Inflammatory macrophage treated with lipopolysaccharide for 1 hour (primary cell): ENCODE data around the gene ATP9A.

Experiments
- DNase-seq, 2 donors: peaks; one replicate each; pipeline ENCODE4 v3.0.0-alpha.2; 2020 to 2022

ATP9A gene

DNA sequence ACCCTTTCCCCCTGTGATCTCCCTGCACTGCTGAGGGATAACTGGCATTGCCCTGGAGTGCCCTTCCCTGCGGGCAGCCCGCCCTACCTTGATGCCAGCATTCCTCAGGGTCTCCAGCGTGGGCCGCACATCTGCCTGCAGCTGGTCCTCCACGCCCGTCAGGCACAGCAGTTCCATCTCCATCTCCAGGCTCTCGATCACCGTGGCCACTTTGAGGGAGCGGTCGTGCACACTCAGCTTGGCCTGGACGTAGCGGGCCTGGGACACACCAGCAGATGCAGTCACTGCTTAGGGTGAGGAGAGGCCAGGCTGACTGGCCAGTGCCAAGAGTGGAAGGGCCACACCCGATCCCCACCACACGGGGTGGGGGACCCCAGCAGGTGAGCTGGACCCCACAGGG lies 143.1 kb downstream of the ATP9A start:
- no peak for DNase-seq

DNA sequence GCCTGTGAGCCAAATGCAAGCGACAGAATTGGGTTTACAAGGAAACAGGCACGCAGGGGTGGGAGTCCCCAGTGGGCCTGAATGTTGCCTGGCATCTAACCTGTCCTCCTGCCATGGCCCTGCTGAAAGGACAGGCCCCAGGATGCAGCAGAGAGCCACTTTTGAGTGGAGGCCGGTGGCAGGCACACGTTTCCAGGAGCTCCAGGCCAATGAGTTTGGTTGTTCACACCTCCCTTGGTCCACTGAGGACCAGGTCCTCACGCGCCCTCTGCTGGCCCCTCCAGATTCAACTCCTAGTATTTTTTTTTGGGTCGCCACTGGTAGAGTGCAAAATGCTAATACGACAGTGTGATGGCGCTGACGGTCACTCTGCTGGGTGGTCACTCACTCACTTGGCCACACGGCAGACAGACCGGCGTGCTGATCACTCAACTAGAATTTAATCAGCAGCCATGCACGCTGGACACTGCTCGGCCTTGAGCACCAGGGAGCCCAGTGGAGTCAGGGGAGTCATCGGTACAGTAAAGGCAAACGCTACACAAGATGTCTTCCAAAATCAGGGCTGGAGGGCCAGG lies 143.9 kb downstream of the ATP9A start:
- DNase-seq = peak; percentile 32 to 67

DNA sequence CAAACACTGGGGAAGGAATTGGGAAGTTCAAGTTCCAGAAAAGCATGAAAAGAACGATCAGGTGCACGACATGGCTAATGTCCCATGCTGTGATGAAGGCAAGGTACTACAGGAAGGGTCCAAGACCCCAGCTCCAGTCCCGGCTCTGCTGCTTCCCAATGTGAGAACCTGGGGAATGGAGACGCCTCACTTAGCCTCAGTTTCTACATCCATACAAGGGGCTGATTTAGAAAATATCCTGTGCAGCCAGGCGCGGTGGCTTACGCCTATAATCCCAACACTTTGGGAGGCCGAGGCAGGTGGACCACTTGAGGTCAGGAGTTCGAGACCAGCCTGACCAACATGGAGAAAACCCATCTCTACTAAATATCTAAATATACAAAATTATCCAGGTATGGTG lies 144.9 kb downstream of the ATP9A start:
- no peak for DNase-seq

DNA sequence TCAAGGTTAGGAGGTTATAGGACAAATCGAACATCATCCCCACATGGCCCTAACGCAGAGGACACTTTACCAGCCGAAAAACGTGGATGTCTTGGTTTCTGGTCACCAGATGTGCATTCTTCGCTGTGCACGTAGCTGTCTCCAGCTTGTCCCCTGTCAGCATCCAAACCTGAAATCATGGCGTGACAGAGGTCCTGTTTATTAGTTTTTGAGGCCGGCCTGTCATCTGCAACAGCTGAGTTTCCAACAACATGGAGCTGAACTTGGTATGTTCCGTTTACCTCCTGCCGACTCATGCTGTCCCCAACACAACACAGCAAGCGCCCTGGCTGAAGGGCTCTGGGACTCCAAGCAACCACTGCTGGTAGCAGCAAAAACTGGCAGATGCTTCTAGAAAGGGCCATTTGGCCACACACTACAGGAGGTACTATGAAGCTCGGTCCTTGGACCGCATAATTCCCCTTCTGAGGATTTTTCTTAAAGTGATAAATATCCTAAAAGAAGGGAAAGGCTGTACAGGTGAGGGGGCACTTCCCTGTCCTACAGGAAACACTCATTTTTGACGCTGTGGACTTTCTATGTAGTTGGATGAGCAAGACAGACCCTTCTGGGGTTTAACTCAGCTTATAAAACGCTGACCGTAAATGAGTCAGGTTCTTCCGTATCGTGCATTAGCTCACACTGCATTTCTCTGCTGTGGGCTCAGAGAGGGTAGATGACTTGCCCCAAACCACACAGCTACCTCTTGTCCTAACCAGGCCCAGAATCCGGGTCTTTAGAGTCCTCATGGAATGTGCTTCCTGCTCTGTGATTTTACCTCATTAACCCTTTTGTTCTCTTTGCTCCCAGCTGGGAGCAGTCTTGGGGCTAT lies 146.0 kb downstream of the ATP9A start:
- DNase-seq = no peak

DNA sequence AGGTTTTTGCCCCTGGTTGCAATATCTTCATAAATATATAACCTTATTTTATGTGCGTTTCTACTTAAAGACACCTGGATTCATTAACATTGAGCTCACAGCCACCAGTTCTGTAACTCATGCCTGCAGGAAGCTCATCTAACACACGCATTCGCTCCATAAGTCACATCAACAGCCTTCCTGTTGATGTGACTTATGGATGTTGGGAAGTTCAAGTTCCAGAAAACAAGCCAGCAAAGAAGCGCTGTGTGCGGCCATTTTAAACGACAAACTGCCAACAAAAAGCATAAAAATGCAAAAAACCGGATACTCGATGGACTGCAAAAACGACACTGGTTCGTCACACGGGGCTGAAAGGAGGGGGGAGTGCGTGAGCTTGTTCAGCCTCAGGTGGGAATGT lies 147.8 kb downstream of the ATP9A start:
- DNase-seq = no peak

DNA sequence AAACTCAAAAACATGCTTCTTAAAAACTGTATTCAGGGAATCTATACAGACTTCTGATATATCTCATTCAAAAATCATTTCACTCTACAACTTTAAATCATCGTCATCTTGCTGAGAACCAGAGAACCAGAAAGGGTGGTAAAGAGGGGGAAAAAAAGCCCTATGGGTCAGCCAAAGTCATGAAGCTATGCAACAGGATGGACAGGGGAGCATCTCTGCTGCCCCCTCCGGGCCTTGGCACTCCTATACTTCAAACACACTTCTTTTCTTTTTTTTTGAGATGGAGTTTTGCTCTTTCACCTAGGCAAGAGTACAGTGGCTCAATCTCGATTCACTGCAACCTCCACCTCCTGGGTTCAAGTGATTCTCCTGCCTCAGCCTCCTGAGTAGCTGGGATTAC lies 152.1 kb downstream of the ATP9A start:
- DNase-seq = no peak

DNA sequence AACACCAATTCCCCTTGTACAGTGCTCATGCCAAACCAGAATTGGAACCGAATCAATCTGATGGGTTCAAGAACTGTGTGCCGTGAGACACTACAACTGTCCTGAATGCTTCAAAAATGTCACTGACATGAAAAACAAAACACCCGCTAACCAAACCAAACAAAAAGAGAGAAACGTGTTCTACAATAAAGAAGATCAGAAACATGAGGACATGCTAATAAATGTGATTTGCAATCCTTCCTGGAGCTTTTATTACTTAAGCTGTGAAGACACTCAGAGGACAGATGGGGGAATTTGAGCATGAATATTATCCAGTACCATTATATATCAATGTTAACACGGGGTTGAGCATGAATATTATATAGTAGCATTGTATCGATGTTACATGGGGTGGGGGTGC lies 153.5 kb downstream of the ATP9A start:
- no peak for DNase-seq

DNA sequence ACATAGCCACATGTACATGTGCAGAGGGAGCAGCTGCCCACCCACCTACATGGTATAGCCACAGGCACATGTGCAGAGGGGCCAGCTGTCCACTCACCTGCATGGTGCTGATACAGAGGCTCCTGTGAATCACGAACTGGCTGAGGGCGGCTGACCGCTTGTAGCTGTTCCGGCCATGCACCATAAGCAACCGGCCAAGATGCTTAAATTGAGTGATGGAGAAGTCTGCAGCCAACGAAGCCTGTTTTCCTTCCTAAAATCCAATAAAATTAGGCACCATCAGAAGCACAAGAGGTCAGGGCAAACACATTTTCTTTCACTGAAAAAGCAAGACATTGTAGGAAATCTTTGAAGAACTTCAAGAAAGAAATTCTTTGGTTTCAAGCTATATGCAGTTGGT lies 154.6 kb downstream of the ATP9A start:
- DNase-seq = no peak

DNA sequence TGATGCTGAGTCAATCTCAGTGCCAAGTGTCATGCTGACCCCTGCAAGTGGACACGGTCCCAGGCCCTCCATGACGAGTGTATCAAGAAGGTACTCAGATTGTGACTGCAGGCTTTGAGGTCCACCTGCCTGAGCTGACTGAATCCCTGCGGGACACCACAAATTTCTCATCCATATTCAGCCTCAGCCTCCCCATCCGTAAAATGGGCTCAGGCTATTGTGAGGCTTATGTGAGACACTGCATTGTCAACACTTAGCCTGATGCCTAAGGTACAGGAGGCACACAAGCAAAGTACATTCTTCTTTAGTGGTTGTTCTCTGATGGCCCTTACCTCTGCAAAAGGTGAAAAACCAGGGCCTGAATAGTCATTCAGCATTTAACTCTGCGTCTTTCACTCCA lies 155.3 kb downstream of the ATP9A start:
- DNase-seq = no peak

DNA sequence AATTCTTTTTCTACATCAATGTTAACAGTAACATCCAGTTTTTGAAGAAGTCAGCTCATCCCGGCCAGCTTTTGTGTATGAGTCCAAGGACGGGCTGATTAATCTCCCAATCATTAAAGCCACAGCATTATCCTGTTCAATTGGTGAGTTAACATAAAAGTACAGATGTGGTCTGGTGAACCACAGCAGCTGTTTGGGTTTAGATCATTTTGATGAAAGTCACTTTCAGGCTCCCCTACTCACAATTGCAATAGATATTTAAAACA lies 156.6 kb downstream of the ATP9A start:
- no peak for DNase-seq

DNA sequence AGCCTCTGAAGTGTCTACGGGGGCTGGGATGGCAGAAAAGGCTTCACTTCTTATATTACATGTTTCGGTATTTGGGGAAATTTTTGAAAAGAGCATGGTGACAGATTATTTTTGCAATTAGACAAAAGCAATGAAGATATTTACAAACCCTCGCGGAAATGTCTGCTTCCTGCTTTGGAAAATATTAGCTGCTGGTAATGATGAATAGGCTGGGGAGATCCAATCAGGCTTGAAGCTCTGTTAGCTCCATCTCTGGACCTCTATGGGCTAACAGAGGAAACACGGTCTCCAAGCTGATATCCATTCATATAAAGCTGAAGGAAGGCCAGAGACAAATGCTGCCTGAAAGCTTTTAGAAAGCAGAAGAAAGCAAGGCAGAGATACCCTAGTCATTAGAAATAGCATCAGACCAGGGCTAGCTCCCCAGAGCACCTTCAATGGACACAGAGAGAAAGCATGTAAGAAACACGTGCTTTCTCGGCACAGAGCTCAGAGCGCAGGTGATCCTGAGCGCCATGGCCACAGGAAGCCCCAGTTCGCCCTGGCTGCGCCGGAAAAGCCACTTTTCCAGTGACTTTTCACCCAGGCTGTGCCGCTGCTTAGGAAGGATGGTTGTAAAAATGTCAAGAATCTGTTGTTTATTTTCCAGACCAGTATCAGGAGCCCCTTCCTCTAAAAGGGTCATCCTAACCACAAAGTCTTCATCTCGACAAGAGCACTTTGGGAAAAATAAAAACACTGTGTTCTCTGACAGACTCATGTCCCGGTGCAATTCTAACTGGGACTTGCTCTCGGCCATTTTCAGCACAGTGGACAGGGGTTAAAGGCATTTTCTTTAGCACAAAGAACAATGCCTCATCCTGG lies 157.2 kb downstream of the ATP9A start:
- DNase-seq = no peak

DNA sequence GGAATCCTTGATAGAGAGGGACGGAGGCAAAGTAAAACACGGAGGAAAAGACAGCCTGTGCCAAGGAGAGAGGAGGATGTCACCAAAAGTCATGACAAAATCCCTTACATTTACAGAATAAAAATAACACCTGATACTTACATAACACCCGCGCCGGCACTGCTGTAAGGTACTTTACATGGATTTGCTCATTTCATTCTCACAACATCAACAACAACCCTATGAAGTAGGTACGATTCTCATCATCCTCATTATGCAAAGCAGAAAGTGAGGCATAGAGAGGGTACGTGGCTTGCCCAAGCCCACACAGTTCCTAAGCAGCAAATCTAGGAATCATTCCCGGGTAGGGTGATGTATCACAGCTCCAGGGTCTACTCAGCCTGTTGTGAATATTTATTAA lies 158.1 kb downstream of the ATP9A start:
- DNase-seq = no peak

DNA sequence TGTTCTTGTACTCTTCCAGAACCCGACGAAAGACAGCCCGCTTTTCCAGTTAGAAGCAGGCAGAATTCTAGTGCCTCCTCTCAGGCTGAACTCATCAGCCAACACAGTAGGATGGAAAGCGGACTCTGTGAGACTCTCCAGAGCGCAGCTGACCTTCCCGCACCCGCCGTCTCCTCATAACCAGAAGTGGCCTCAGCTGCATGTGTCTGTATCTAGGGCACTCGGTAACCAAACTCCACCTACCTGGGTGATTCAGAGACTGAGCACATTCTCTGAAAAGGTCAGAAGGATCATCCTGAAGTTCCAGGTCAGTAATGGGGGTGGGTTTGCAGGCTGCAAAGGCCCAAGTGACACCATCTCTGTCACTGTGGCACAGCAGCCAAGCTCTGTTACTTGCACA lies 158.9 kb downstream of the ATP9A start:
- no peak for DNase-seq

DNA sequence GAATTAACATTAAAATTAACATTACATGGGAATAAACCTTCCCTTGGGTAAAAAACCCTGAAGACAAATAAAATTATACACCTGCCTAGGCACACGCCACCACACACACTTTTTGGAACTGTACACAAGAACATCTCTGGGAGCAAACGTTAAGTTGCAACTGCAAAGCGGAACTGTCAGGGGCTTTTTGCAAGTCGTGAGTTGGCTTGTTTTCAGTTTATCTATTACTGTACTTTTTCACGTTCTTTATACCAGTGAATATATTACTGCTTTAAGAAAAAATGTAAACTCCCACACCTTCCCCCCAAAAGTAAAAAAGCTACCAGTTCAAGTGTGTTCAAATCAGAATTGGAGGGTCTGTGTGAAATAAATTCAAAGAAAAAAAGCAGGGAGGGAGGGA lies 160.1 kb downstream of the ATP9A start:
- DNase-seq = no peak

DNA sequence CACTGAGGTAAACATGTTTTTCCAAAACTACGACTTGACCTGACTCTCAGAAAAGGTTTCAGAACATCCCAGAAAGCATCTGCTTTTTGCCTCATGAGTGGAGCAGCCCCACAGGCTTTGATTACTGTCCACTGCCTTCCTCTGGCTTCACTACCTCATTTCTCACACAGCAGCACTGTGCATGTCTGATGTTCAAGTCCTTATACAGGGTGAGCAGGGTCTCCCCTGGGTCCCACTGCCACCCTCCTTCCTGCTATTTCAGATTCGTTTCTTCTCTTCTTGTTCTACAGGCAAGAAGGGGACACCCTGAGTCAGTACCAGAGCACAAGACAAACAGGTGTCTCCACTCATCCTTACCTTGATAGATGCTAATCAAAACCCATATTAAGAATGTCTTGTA lies 161.0 kb downstream of the ATP9A start:
- no peak for DNase-seq

DNA sequence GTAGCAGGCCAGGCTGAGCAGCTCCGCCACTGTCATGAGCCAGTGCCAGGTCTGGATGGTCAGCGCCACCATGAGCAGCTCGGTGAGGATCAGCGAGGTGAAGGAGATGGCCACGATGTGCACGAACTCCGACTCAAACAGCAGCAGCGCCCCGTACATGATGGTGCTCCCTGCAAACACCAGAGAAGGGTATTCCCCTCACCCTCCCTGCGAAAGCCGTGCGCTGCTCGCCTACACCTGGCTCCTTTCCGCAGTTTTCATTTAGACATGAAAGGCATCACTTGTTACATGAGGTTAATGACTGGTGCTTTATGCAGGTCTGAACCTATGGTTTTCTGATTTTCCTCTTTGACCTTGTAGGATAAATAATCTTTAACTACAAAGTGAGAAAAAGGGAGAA lies 163.3 kb downstream of the ATP9A start:
- no peak for DNase-seq

DNA sequence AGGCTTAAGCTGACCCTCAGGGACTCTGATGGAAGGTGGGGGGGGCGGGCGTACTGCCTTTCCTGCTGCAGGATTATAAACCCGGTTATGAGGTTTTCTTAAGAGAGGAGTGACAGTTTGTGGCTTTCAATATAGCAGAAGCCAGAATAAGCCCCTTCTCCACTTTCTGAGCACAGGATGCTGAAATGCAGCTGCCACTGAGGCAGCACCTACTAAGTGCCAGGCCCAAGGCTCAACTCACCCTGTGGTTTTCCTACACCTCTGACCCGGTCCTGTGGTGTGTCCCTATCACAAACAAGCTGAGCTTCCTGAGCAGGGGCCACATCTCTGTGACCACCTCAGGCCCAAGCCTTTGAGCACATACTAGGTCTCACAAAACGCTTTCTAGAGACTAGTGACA lies 166.1 kb downstream of the ATP9A start:
- no peak for DNase-seq

DNA sequence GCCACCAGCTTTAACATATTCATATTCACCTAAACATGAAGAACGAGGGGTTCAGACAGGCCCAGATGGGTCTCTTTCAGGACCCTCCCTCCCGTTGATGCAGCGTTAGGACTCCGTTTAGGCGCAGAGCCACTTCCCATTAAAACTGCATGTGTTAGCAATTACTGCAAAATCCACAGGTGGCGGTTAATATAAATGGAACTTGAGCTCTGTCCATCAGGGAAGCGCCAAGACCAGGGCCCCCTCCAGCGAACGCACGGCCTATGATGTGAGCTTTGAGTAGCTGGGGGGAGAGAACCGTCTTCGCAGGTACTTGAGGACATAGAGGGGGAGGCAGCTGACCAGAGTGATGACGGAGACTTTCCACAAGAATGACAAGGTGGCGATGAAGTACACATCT lies 167.2 kb downstream of the ATP9A start:
- DNase-seq = no peak

DNA sequence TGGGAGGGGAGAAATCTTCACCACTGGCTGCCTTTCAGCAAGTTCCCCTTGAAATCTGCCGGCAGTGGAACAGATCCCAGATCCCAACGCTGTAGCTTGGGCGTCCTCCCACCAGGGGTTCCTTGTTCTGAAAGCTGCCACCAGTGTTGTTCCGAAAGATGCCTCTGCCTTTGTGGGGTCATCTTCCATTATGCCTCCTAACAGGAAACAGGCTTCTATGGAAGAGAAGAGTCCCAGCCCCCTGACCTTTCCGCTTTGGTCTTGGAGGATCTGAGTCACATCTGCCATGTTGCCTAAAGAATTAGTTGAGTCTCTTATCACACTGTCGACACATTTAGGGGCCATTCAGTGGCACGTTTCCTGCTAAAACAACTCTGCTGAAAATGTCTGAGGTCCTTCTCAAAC lies 168.2 kb downstream of the ATP9A start:
- DNase-seq = no peak

DNA sequence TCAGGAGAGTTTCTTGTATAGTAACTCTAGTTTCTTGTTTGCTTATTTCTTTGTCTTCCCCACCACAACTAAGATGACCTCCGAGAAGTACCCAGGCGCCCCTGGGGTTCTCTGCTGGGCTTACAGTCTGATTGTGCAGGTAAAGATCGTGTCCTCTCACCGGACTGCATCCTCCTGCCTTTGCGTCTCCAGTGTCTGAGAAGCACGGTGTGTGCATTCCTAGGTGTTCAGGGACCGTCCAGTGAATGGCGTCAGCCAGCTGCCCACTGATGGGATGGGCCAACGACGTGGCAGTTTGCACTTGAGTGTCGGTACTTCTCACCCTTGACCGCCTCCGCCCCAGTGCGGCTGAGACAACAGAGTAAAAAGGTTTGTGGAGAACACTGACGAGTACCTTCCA lies 169.6 kb downstream of the ATP9A start:
- no peak for DNase-seq

DNA sequence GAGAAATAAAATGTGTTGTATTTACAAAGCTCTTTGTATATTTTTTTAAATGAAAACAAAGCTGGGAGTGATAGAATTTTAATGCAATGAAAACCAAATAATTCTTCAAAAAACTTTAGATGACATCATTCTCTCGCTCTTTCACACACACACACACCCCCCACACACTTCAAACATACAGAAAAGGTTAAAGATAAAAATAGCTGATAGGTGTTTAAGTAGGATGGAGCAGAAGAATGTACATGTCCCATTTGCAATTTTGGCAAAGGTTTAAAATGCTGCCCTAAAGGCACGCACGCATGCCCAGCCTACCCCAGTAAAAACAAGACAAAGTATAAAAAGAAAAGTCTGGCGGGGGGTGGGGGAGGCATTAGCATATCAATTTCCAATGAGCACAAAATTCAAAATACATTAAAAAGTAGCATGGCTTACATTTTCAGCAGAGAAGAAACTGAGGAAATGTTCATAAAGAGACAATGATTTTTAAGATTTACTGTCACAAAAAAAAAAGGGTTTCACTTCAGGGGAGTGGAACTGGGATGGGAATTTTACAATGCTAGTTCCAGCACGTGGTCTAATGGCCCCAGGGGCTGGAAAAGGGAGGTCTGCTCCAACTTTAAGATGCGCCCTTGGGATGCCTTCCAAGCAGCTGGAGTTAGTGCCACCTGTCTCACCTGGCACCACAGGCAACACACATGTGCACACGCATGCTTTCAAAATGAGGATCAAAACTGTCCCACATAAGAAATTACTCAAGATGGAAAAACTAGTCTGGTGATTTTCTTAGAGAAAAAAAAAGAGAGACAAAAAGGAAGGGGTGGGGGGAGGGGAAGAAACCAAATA lies 170.6 kb downstream of the ATP9A start:
- no peak for DNase-seq

DNA sequence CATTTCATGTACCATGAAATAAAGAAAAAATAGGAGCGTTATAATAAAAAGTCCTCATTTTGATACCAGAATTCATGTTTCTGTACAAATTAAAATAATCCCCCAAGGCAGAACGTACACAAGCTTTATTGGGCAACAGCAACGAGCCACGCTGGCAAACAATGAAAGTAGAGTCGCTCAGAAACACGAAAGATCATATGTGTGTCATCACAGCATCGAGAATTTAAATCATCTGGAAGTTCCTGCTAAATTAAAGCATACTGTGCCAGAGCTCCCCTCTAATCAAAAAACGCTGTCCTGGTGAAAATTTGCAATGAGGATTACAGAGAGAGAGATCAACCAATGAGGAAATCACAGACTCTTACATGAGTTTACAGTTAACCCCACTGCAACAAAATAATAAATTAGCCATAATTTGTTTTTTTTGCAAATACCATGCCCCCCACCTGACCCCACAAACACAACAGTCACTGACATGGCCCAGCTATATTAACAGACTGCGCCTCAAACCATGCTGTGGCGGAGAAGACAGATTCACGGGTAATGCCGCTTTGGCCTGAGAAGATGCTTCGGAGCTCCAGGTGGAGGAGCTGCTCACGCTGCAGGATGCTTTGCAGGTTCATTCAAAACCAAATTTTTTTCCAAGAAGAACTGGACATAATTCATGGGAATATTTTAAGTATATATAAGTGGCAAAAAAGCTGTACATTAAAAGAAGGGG lies 171.4 kb downstream of the ATP9A start:
- no peak for DNase-seq

DNA sequence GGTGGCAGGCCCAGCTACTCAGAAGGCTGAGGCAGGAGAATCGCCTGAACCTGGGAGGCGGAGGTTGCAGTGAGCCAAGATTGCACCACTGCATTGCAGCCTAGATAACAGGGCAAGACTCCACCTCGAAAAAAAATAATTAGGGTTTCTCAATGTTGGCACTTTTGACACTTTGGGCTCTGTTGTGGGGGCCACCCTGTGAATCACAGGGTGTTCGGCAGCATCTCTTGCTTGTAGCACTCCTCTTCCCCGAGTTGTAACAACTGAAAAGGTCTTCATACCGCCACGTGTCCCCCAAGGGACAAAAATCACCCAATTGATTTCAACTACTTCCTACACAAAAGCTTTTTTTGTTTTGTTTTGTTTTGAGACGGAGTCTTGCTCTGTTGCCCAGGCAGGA lies 172.4 kb downstream of the ATP9A start:
- no peak for DNase-seq
